ENCODE results near the gene SUPT3H.

The SUPT3H gene

DNA sequence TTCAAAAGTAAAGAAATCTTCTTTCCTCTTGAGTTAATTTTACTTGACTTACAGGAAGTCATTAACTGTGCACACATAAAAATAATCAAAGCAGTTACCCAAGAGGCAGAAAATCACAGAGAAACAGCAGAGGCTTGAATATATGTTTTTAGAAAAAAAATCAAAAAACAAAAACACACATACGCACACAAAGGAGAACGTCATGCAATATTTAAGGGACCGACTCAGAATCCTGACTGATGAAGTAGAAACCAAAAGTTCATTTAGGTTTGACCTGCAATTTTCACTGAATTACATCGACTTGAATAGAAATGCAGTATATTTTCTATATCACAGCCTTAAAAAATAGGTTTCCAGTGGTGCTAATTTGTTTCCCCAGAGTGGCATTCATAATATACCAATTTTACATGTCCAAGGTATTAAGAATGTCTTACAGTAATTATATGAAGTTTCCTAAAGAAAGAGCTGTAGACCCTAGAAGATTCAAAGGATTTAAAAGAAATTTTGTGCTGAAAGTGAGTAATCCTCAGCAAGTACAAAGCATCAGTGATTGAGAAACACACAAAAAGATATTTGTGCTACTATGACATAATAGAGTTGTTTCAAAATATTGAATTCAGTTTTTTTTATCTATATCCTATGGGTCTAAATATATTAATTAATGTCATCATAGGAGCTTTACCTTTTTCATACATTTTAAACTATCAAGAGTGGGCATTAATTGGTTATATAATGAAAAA, 408.1 kb downstream of the SUPT3H start:
- TF ChIP-seq, protein P1, sequence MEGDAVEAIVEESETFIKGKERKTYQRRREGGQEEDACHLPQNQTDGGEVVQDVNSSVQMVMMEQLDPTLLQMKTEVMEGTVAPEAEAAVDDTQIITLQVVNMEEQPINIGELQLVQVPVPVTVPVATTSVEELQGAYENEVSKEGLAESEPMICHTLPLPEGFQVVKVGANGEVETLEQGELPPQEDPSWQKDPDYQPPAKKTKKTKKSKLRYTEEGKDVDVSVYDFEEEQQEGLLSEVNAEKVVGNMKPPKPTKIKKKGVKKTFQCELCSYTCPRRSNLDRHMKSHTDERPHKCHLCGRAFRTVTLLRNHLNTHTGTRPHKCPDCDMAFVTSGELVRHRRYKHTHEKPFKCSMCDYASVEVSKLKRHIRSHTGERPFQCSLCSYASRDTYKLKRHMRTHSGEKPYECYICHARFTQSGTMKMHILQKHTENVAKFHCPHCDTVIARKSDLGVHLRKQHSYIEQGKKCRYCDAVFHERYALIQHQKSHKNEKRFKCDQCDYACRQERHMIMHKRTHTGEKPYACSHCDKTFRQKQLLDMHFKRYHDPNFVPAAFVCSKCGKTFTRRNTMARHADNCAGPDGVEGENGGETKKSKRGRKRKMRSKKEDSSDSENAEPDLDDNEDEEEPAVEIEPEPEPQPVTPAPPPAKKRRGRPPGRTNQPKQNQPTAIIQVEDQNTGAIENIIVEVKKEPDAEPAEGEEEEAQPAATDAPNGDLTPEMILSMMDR (IDR thresholded peaks at IDR 0.05): no peak
- H3K27ac Mint-ChIP-seq: no peak overlapping the region

DNA sequence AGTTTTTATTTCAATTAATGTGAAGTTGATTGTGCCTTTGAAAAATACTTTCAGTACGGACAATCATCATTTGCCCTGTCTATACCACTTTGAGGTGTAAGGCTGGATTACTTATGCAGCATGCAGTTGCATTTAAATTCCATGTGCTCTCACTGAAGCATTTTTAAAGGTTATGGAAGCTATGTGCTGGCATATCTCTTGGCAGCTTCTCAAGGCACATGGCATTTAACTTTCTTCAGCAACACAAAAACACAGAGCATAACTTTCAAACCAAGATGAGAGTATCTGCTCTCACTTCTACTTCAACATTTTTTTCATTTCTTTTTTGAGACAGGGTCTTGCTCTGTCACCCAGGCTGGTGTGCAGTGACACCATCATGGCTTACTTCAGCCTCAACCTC, 410.3 kb downstream of the SUPT3H start:
- DNase-seq: no peak
- no peak overlapping the region for H3K4me3 Mint-ChIP-seq
- H3K4me1 Mint-ChIP-seq: peaks cover 12% of the 10 kb centered on the region
- H3K36me3 Mint-ChIP-seq (ENCODE audit: low read depth): peaks cover 14% of the 10 kb centered on the region
- TF ChIP-seq, protein P1 (IDR thresholded peaks at IDR 0.05): no peak
- H3K9me3 Mint-ChIP-seq: peaks cover 15% of the 10 kb centered on the region
- H3K27me3 Mint-ChIP-seq (ENCODE audit: low read depth, poor library complexity): peaks cover 3% of the 10 kb centered on the region
- no peak overlapping the region for H3K27ac Mint-ChIP-seq

More for the DNA sequence above, 408.1 kb downstream of the SUPT3H start:
- peaks cover 36% of the 10 kb centered on the region for H3K9me3 Mint-ChIP-seq
- no peak overlapping the region for H3K4me3 Mint-ChIP-seq
- peaks cover 12% of the 10 kb centered on the region for H3K4me1 Mint-ChIP-seq
- peaks cover 3% of the 10 kb centered on the region for H3K27me3 Mint-ChIP-seq (ENCODE audit: low read depth, poor library complexity)
- H3K36me3 Mint-ChIP-seq (ENCODE audit: low read depth): peaks cover 35% of the 10 kb centered on the region
- DNase-seq: no peak

DNA sequence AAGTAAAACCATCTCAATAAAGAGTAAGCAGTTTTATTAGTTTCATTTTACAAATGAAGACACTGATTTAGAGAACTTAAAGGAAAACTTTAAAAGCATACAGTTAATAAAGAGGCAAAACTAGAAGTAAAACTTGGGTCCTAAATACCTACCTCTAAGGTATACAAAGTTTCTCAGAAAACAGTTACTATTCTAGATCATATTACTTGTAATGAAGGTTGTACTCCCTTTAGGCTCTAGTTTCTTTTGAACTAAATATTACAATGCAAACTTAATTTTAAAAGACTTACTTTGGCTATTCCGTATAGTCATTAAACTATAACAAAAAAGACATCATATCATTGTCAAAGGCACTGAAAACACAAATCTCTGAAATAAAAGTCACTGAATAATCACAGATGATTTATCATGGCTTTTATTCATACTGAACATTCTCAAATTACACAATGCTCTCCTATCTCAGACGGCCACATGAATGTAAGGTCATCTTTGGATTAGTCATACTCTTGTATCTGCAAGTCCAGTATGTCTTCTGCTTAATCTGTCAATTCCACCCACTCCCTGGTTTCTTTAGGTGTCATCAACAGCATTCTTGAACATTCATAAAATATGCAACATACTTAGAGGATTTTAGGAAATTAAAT, 411.2 kb downstream of the SUPT3H start:
- H3K4me3 Mint-ChIP-seq: no peak overlapping the region
- peaks cover 3% of the 10 kb centered on the region for H3K27me3 Mint-ChIP-seq (ENCODE audit: low read depth, poor library complexity)
- peaks cover 12% of the 10 kb centered on the region for H3K4me1 Mint-ChIP-seq
- H3K9me3 Mint-ChIP-seq: peaks cover 6% of the 10 kb centered on the region
- no peak overlapping the region for H3K27ac Mint-ChIP-seq
- peaks cover 7% of the 10 kb centered on the region for H3K36me3 Mint-ChIP-seq (ENCODE audit: low read depth)
- DNase-seq: no peak
- TF ChIP-seq, protein P1 (IDR thresholded peaks at IDR 0.05): no peak

DNA sequence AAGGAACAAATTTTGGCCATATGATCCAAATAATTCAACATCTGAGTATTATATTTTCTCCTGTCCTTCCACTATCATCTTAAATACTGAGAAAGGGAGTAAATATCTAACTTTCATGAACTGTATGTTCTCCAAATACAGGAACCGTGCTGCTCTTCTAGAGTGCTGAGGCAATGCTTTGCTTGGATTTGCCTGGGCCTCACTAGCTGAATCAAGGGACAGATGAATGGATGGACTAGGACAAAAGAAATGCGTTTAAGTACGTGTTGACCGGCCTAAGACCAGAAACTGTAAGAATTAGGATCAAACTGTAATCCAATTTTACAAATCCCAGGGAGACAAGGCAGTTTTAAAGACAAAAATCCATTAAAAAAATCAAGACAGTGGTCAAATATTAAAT, 412.0 kb downstream of the SUPT3H start:
- Mint-ChIP-seq H3K27me3 (ENCODE audit: low read depth, poor library complexity) (no peaks in the 10 kb centered on the region), H3K4me1 (peaks cover 12% of the 10 kb centered on the region), H3K9me3 (no peaks in the 10 kb centered on the region), H3K36me3 (ENCODE audit: low read depth) (peaks cover 3% of the 10 kb centered on the region), H3K27ac (no peak overlapping the region), H3K4me3 (no peak overlapping the region)
- DNase-seq: no peak
- TF ChIP-seq, protein P1 (IDR thresholded peaks at IDR 0.05): no peak

DNA sequence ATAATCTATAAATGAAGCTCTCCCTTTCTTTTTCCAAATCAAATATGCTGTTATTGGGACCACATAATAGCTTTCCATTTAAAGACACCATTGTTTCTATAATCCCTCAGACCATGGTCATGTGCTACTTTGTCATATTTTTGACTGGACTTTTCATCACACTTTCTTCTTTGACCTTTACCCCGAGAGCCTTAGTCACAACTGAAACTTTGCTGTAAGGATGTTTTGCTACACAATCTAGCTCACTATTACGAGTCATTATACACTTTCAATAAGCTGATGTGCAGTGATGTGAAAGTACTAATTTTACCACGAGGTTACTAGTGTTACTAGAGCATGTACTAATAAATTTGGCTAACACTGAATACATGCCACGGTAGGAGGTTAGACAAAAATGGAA, 416.8 kb downstream of the SUPT3H start:
- DNase-seq: no peak
- peaks cover 4% of the 10 kb centered on the region for H3K9me3 Mint-ChIP-seq
- TF ChIP-seq, protein P1 (IDR thresholded peaks at IDR 0.05): no peak
- H3K27ac Mint-ChIP-seq: no peak overlapping the region
- no peaks in the 10 kb centered on the region for H3K4me1 Mint-ChIP-seq
- H3K4me3 Mint-ChIP-seq: no peak overlapping the region
- no peaks in the 10 kb centered on the region for H3K27me3 Mint-ChIP-seq (ENCODE audit: low read depth, poor library complexity)
- H3K36me3 Mint-ChIP-seq (ENCODE audit: low read depth): peaks cover 9% of the 10 kb centered on the region
